HepG2 (cell line): Measurements from ENCODE around the gene CAMK4. TPM values are rescaled to one million over a fixed set of nuclear protein-coding genes. Genes with fewer than 3 reads are reported as not detected.

Source experiments
- E2F5 ChIP-seq: sonication (generic); formaldehyde crosslinking; conservative IDR thresholded peaks from 2 replicates; pipeline ENCODE4 v1.4.0; 2020; ENCODE audit warnings: missing genetic modification reagents
- GMEB2 ChIP-seq: IDR thresholded peaks from 2 replicates; pipeline ENCODE4 v1.6.1; 2016; ENCODE audit warnings: missing biosample characterization, missing genetic modification reagents, low read depth
- HMG20B ChIP-seq: conservative IDR thresholded peaks from 2 replicates; pipeline ENCODE4 v1.6.1; 2016; ENCODE audit warnings: missing genetic modification reagents, missing compliant biosample characterization
- MLXIP ChIP-seq: sonication (generic); formaldehyde crosslinking; IDR thresholded peaks from 2 replicates; pipeline ENCODE4 v1.9.0; 2021; ENCODE audit warnings: missing genetic modification reagents, borderline replicate concordance
- WIZ ChIP-seq: sonication (generic); formaldehyde crosslinking; IDR thresholded peaks from 2 replicates; pipeline ENCODE4 v1.5.1; 2020; ENCODE audit warnings: mild to moderate bottlenecking, missing genetic modification reagents
- ZBTB46 ChIP-seq: sonication (generic); formaldehyde crosslinking; IDR thresholded peaks from 2 replicates; pipeline ENCODE4 v1.4.0; 2020; ENCODE audit warnings: mild to moderate bottlenecking, missing genetic modification reagents, borderline replicate concordance
- ZNF280B ChIP-seq: sonication (generic); formaldehyde crosslinking; IDR thresholded peaks from 2 replicates; pipeline ENCODE4 v1.5.0; 2020; ENCODE audit warnings: missing genetic modification reagents, mild to moderate bottlenecking, borderline replicate concordance
- ZNF407 ChIP-seq: sonication (generic); formaldehyde crosslinking; IDR thresholded peaks from one replicate; pipeline ENCODE4 v1.5.1; 2020; ENCODE audit warnings: mild to moderate bottlenecking, missing genetic modification reagents; ENCODE audit errors: not compliant biosample characterization
- ZNF460 ChIP-seq: sonication (generic); formaldehyde crosslinking; IDR thresholded peaks from 2 replicates; pipeline ENCODE4 v1.5.1; 2020; ENCODE audit warnings: missing genetic modification reagents, mild to moderate bottlenecking, borderline replicate concordance
- ZNF468 ChIP-seq: sonication (generic); formaldehyde crosslinking; IDR thresholded peaks from 2 replicates; pipeline ENCODE4 v1.8.0; 2022; ENCODE audit warnings: mild to moderate bottlenecking, moderate library complexity, missing genetic modification reagents
- ZNF652 ChIP-seq: IDR thresholded peaks from 2 replicates; pipeline ENCODE4 v1.6.1; 2016; ENCODE audit warnings: low read depth, borderline replicate concordance
- polyA plus RNA-seq, 8 experiments: library from polyadenylated mRNA; depleted of rRNA in 3 of 8; stranded (reverse) in 7 of 8; unstranded in 1 of 8; fragments of >200 nt; fragmentation: Illumina TruSeq in 4 of 8; extraction: Trizol in 4 of 8; gene quantifications; 2 replicates each; pipeline versions ENCODE4 v1.2.1 to v1.2.3, GENCODE V29; 2011 to 2016; ENCODE audit warnings: low read depth in 4 of 8, missing spikeins in 1 of 8, mixed read lengths in 1 of 8; ENCODE audit not compliant: insufficient read depth in 1 of 8
- total RNA-seq, 5 experiments: library from RNA; depleted of rRNA; stranded (reverse); fragments of >200 nt; fragmentation: Illumina TruSeq; extraction: Trizol; gene quantifications; 2 replicates each; pipeline ENCODE4 v1.2.3, GENCODE V29; 2016; ENCODE audit warnings: low read depth in 1 of 5

CAMK4 gene
- total and polyA plus RNA-seq, 2 of the 13 experiments (the other 11 are each of a cell fraction or from before 2014, with no cell fraction given), result not detected

GRCh38 chr5:111404270-111404769, 180.1 kb downstream of the CAMK4 start (continued):
- TF ChIP-seq ZNF407 (CRISPR knock-in tag) (no peak), MLXIP (CRISPR knock-in tag) (no peak), ZNF468 (CRISPR knock-in tag) (no peak), WIZ (CRISPR knock-in tag) (no peak), ZNF460 (CRISPR knock-in tag) (no peak), E2F5 (no peak), HMG20B (CRISPR knock-in tag) (peak; percentile 72), GMEB2 (CRISPR knock-in tag) (no peak), ZBTB46 (no peak), ZNF652 (peak; percentile 87), ZNF280B (CRISPR knock-in tag) (no peak)
